GM21717 (cell line): ENCODE measurements around the gene MAB21L3.
"Not testable (repeated sequence)": the region's sequence is repeated elsewhere in the genome, so short reads cannot be mapped to it uniquely, and the experiment has no call there.

Source experiments
- ATAC-seq: cut with Tn5 transposase; IDR thresholded peaks from one replicate; pipeline ENCODE4 v1.9.1; 2021; ENCODE audit warnings: mild to moderate bottlenecking, moderate library complexity; ENCODE audit not compliant: unreplicated experiment

MAB21L3 gene

GRCh38 chr1:116133696-116134475, 22.7 kb downstream of the MAB21L3 start:
- no peak for ATAC-seq

- no peak for ATAC-seq
These were observed 23.2 kb downstream of the MAB21L3 start for GRCh38 chr1:116134476-116134773.

GRCh38 chr1:116138277-116138792, 27.1 kb downstream of the MAB21L3 start:
- ATAC-seq, result no peak

GRCh38 chr1:116139592-116140134, 28.5 kb downstream of the MAB21L3 start:
- no peak for ATAC-seq

GRCh38 chr1:116144151-116144550, 33.0 kb downstream of the MAB21L3 start:
- ATAC-seq, result no peak

GRCh38 chr1:116146447-116147113, 35.4 kb downstream of the MAB21L3 start:
- ATAC-seq, result not testable (repeated sequence)

GRCh38 chr1:116147114-116147510, 35.9 kb downstream of the MAB21L3 start:
- no peak for ATAC-seq

GRCh38 chr1:116147972-116148371, 36.8 kb downstream of the MAB21L3 start:
- no peak for ATAC-seq

- ATAC-seq, result no peak
These were observed 37.8 kb downstream of the MAB21L3 start for GRCh38 chr1:116148967-116149366.

GRCh38 chr1:116150368-116150767, 39.2 kb downstream of the MAB21L3 start:
- no peak for ATAC-seq

GRCh38 chr1:116151739-116152576, 40.8 kb downstream of the MAB21L3 start:
- peak; percentile 95 for ATAC-seq

- no peak for ATAC-seq
These were observed 41.4 kb downstream of the MAB21L3 start for GRCh38 chr1:116152577-116152943.

- no peak for ATAC-seq
These were observed 41.9 kb downstream of the MAB21L3 start for GRCh38 chr1:116152950-116153691.

- ATAC-seq, result no peak
These were observed 42.5 kb downstream of the MAB21L3 start for GRCh38 chr1:116153692-116154031.

- no peak for ATAC-seq
These were observed 43.3 kb downstream of the MAB21L3 start for GRCh38 chr1:116154536-116154935.

- ATAC-seq, result no peak
These were observed 45.9 kb downstream of the MAB21L3 start for GRCh38 chr1:116157096-116157495.

- no peak for ATAC-seq
These were observed 48.0 kb downstream of the MAB21L3 start for GRCh38 chr1:116159177-116159576.

GRCh38 chr1:116159611-116160010, 48.4 kb downstream of the MAB21L3 start:
- no peak for ATAC-seq

GRCh38 chr1:116161390-116161789, 50.2 kb downstream of the MAB21L3 start:
- no peak for ATAC-seq

- ATAC-seq, result no peak
These were observed 50.7 kb downstream of the MAB21L3 start for GRCh38 chr1:116161877-116162390.
